Measurements from ENCODE around the gene NAV1. TPM values are rescaled to one million over a fixed set of nuclear protein-coding genes. Genes with fewer than 3 reads are reported as not detected.

The NAV1 gene
- total and polyA plus RNA-seq, 2 of the 8 experiments (the other 6 are each of a cell fraction or from before 2014, with no cell fraction given), result 9.9 to 42.7 TPM

DNA sequence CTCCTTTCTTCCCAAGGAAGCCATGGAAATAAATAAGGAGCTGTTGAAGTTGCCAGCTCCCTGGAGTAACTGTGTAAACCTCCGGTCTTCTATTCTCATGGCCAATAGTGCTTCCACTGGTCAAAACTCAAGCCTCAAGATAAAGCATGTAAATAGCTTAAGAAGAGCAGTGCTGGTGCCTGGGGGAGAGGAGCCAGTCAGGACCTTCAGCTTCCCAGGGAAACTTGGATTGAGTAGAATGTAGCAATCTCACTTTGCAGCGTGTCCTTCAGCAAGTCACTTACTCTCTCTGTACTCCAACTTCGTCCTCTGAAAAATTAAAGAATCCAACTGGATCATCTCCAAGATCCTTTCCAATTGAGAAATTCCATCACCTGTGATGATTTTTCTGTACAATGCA lies 44.7 kb downstream of the NAV1 start (continued):
- no peak for TF ChIP-seq EZH2 (IDR thresholded peaks at IDR 0.05; ENCODE audit: low read depth, low read length, severe bottlenecking)
- TF ChIP-seq CHD2 (IDR thresholded peaks at IDR 0.05; ENCODE audit: low read length), result no peak

Data from H1 (cell line).